Activated gamma-delta T cell treated with anti-CD3 and anti-CD28 coated beads, Interleukin-2, amount 50 U/mL, for 16 hours (primary cell): ENCODE data around the gene PLA1A.

Source experiments
- DNase-seq: peaks from one replicate; pipeline ENCODE4 v3.0.0-alpha.2; 2020; ENCODE audit warnings: low read depth

Gene PLA1A

GRCh38 chr3:119636891-119637611, 39.4 kb downstream of the PLA1A start:
- no peak for DNase-seq

- DNase-seq, result no peak
These were observed 40.2 kb downstream of the PLA1A start for GRCh38 chr3:119637679-119638477.

GRCh38 chr3:119639494-119640350, 42.0 kb downstream of the PLA1A start:
- no peak for DNase-seq

- no peak for DNase-seq
These were observed 43.7 kb downstream of the PLA1A start for GRCh38 chr3:119641416-119641815.

- DNase-seq, result no peak
These were observed 45.2 kb downstream of the PLA1A start for GRCh38 chr3:119642746-119643473.

- no peak for DNase-seq
These were observed 45.8 kb downstream of the PLA1A start for GRCh38 chr3:119643528-119643927.

GRCh38 chr3:119644481-119644880, 46.8 kb downstream of the PLA1A start:
- no peak for DNase-seq

GRCh38 chr3:119645813-119646212, 48.1 kb downstream of the PLA1A start:
- DNase-seq, result no peak

- DNase-seq, result no peak
These were observed 49.5 kb downstream of the PLA1A start for GRCh38 chr3:119647171-119647570.

- DNase-seq, result no peak
These were observed 50.3 kb downstream of the PLA1A start for GRCh38 chr3:119647843-119648575.

GRCh38 chr3:119649761-119650160, 52.1 kb downstream of the PLA1A start:
- DNase-seq, result no peak

GRCh38 chr3:119652306-119653033, 54.8 kb downstream of the PLA1A start:
- DNase-seq, result no peak

- no peak for DNase-seq
These were observed 56.2 kb downstream of the PLA1A start for GRCh38 chr3:119653876-119654275.

- no peak for DNase-seq
These were observed 60.4 kb downstream of the PLA1A start for GRCh38 chr3:119657887-119658702.

- no peak for DNase-seq
These were observed 61.3 kb downstream of the PLA1A start for GRCh38 chr3:119658994-119659393.

GRCh38 chr3:119659606-119660291, 62.1 kb downstream of the PLA1A start:
- DNase-seq, result no peak

- DNase-seq, result no peak
These were observed 63.1 kb downstream of the PLA1A start, which contains the start of gene POPDC2 for GRCh38 chr3:119660474-119661440. POPDC2 (minus strand) TSS chr3:119660589; CDS start chr3:119660423, 166 bp downstream.
